H1 (cell line): ENCODE results near the gene SCP2. TPM values are rescaled to one million over a fixed set of nuclear protein-coding genes. Genes with fewer than 3 reads are reported as not detected.

ENCODE experiments used
- CTCF ChIA-PET: fragments of 300-600 bp; sonication (Branson Sonifier 250); formaldehyde crosslinking; loops from one replicate; lab custom pipeline; 2021; ENCODE audit not compliant: partially characterized antibody; lab: Charles Lee
- POLR2A ChIA-PET: fragments of 300-600 bp; sonication (Branson Sonifier 250); formaldehyde crosslinking; loops from one replicate; lab custom pipeline; 2021; ENCODE audit warnings: inconsistent platforms; ENCODE audit not compliant: partially characterized antibody; lab: Charles Lee
- DNase-seq, 2 experiments: peaks; one replicate each; pipeline versions ENCODE4 v3.0.0 to v3.0.0-alpha.2; 2010 to 2022; ENCODE audit warnings: low spot score in 2 of 2, low read depth in 1 of 2, mixed read lengths in 1 of 2
- FAIRE-seq: peaks from 2 replicates; lab custom pipeline; 2011; peaks lifted over from hg19 to GRCh38; lab: Jason Lieb, UNC
- H2AFZ ChIP-seq: 2 replicates; pipeline ENCODE4 v1.8.1; 2012; ENCODE audit warnings: low read length, inconsistent platforms
- H2AK5ac ChIP-seq: 2 replicates; pipeline ENCODE4 v1.6.1; 2013; ENCODE audit warnings: low read depth, low read length
- H2BK120ac ChIP-seq: replicated peaks from 2 replicates; pipeline ENCODE3; 2013; ENCODE audit warnings: low read depth, low read length, inconsistent platforms
- H2BK12ac ChIP-seq: 2 replicates; pipeline ENCODE4 v1.6.1; 2013; ENCODE audit warnings: low read depth, low read length
- H2BK15ac ChIP-seq: 2 replicates; pipeline ENCODE4 v1.6.1; 2013; ENCODE audit warnings: low read length
- H2BK20ac ChIP-seq: 2 replicates; pipeline ENCODE4 v1.6.1; 2013; ENCODE audit warnings: low read length
- H2BK5ac ChIP-seq: 2 replicates; pipeline ENCODE4 v1.6.1; 2013; ENCODE audit warnings: low read depth, low read length
- H3K14ac ChIP-seq: 2 replicates; pipeline ENCODE4 v1.6.1; 2013; ENCODE audit warnings: inconsistent platforms; ENCODE audit not compliant: insufficient read length
- H3K18ac ChIP-seq: 2 replicates; pipeline ENCODE4 v1.6.1; 2013; ENCODE audit warnings: low read length; ENCODE audit errors: extremely low read depth
- H3K23ac ChIP-seq: 2 replicates; pipeline ENCODE4 v1.6.1; 2013; ENCODE audit warnings: inconsistent platforms; ENCODE audit not compliant: insufficient read length
- H3K23me2 ChIP-seq: 2 replicates; pipeline ENCODE4 v1.6.1; 2013; ENCODE audit warnings: low read depth, low read length
- H3K27ac ChIP-seq: 2 replicates; pipeline ENCODE4 v1.6.1; 2011; ENCODE audit warnings: low read depth, low read length, inconsistent platforms
- H3K27me3 ChIP-seq, 4 experiments: replicated peaks in 1 of 4; 1 replicate in 1 of 4; 2 replicates in 3 of 4; pipeline versions ENCODE4 v1.6.1 to v1.8.1; 2011 to 2013; ENCODE audit warnings: low read length in 3 of 4, mild to moderate bottlenecking in 3 of 4, inconsistent platforms in 2 of 4, mixed read lengths in 2 of 4, moderate library complexity in 1 of 4; ENCODE audit not compliant: control insufficient read depth in 3 of 4, insufficient read depth in 3 of 4; ENCODE audit errors: extremely low read depth in 1 of 4
- H3K36me3 ChIP-seq, 4 experiments: 2 replicates each; pipeline versions ENCODE4 v1.6.1 to v1.8.1; 2011 to 2013; ENCODE audit warnings: mild to moderate bottlenecking in 4 of 4, low read length in 3 of 4, moderate library complexity in 2 of 4, control low read depth in 1 of 4, inconsistent platforms in 1 of 4; ENCODE audit not compliant: insufficient read depth in 4 of 4, control insufficient read depth in 2 of 4
- H3K4ac ChIP-seq: replicated peaks from 2 replicates; pipeline ENCODE3; 2013; ENCODE audit warnings: low read length, low read depth, mixed read lengths, inconsistent platforms; ENCODE audit not compliant: insufficient read length
- H3K4me1 ChIP-seq, 4 experiments: replicated peaks in 1 of 4; 1 replicate in 1 of 4; 2 replicates in 3 of 4; pipeline versions ENCODE4 v1.6.1 to v1.8.1; 2011 to 2013; ENCODE audit warnings: low read length in 3 of 4, inconsistent platforms in 2 of 4, mixed read lengths in 1 of 4; ENCODE audit not compliant: insufficient read depth in 4 of 4, control insufficient read depth in 3 of 4
- H3K4me2 ChIP-seq, 2 experiments: 2 replicates each; pipeline versions ENCODE4 v1.6.1 to v1.8.1; 2011 to 2013; ENCODE audit warnings: low read depth in 2 of 2, low read length in 2 of 2, control low read depth in 1 of 2, inconsistent platforms in 1 of 2, mild to moderate bottlenecking in 1 of 2; ENCODE audit not compliant: insufficient read depth in 1 of 2
- H3K4me3 ChIP-seq, 4 experiments: fragments of 200-600, 300-600 bp in 1 of 4; sonication (generic), shearing (Covaris generic), sonication (Bioruptor Twin) in 1 of 4; 2 replicates each; pipeline versions ENCODE4 v1.5.1 to v1.8.1; 2011 to 2016; ENCODE audit warnings: low read length in 4 of 4, low read depth in 3 of 4, control low read depth in 2 of 4, inconsistent platforms in 2 of 4, mild to moderate bottlenecking in 2 of 4, mixed read lengths in 1 of 4, moderate library complexity in 1 of 4; ENCODE audit not compliant: insufficient read depth in 2 of 4; ENCODE audit errors: extremely low read depth in 1 of 4
- H3K56ac ChIP-seq: replicated peaks from 2 replicates; pipeline ENCODE3; 2013; ENCODE audit warnings: low read depth, mild to moderate bottlenecking, mixed read lengths, low read length, inconsistent platforms; ENCODE audit not compliant: insufficient read length
- H3K79me1 ChIP-seq: 2 replicates; pipeline ENCODE4 v1.6.1; 2013; ENCODE audit warnings: low read depth, low read length, control low read depth
- H3K79me2 ChIP-seq, 2 experiments: 2 replicates each; pipeline versions ENCODE4 v1.6.1 to v1.8.1; 2012 to 2013; ENCODE audit warnings: low read length in 2 of 2, mild to moderate bottlenecking in 2 of 2, inconsistent platforms in 1 of 2; ENCODE audit not compliant: insufficient read depth in 2 of 2, control insufficient read depth in 1 of 2
- H3K9ac ChIP-seq, 4 experiments: replicated peaks in 1 of 4; 1 replicate in 1 of 4; 2 replicates in 3 of 4; pipeline versions ENCODE4 v1.6.1 to v1.8.1; 2011 to 2013; ENCODE audit warnings: low read depth in 3 of 4, low read length in 3 of 4, control low read depth in 2 of 4, mild to moderate bottlenecking in 2 of 4, moderate library complexity in 2 of 4, inconsistent platforms in 1 of 4; ENCODE audit errors: extremely low read depth in 1 of 4
- H3K9me3 ChIP-seq, 2 experiments: 2 replicates each; pipeline versions ENCODE4 v1.6.1 to v1.8.1; 2012 to 2013; ENCODE audit warnings: mild to moderate bottlenecking in 2 of 2, moderate library complexity in 2 of 2, control low read depth in 1 of 2, inconsistent platforms in 1 of 2, low read depth in 1 of 2, low read length in 1 of 2, mixed read lengths in 1 of 2; ENCODE audit not compliant: insufficient read depth in 2 of 2
- H4K20me1 ChIP-seq, 2 experiments: replicated peaks in 1 of 2; 2 replicates each; pipeline versions ENCODE3 to v1.8.1; 2011 to 2013; ENCODE audit warnings: inconsistent platforms in 2 of 2, low read length in 2 of 2, mild to moderate bottlenecking in 1 of 2; ENCODE audit not compliant: insufficient read depth in 2 of 2, control insufficient read depth in 1 of 2
- H4K5ac ChIP-seq: 2 replicates; pipeline ENCODE4 v1.6.1; 2013; ENCODE audit warnings: low read length, low read depth, mixed read lengths, inconsistent platforms; ENCODE audit not compliant: insufficient read length
- H4K8ac ChIP-seq: 2 replicates; pipeline ENCODE4 v1.8.0; 2013; ENCODE audit warnings: mild to moderate bottlenecking, moderate library complexity, low read length, inconsistent platforms; ENCODE audit not compliant: insufficient read depth; ENCODE audit errors: extremely low read depth
- H4K91ac ChIP-seq: replicated peaks from 2 replicates; pipeline ENCODE3; 2013; ENCODE audit warnings: low read length, mixed read lengths, inconsistent platforms; ENCODE audit not compliant: insufficient read length
- CHD2 ChIP-seq: IDR thresholded peaks from 2 replicates; pipeline ENCODE4 v1.6.1; 2012; ENCODE audit warnings: low read length, improper control_type of control experiment
- EZH2 ChIP-seq: fragments of 200-600 bp; sonication (generic); IDR thresholded peaks from 2 replicates; pipeline ENCODE4 v1.7.1; 2012; ENCODE audit warnings: low read depth, mild to moderate bottlenecking, moderate library complexity, low read length, inconsistent platforms; ENCODE audit not compliant: severe bottlenecking
- FOSL1 ChIP-seq: IDR thresholded peaks from 2 replicates; pipeline ENCODE4 v1.6.1; 2011; ENCODE audit warnings: mild to moderate bottlenecking, low read depth, low read length, moderate library complexity; ENCODE audit not compliant: insufficient read depth
- GTF2F1 ChIP-seq: IDR thresholded peaks from 2 replicates; pipeline ENCODE4 v1.6.1; 2012; ENCODE audit warnings: low read depth, low read length, improper control_type of control experiment, borderline replicate concordance
- KDM4A ChIP-seq: IDR thresholded peaks from one replicate; pipeline ENCODE4 v1.7.1; 2012; ENCODE audit warnings: low read depth, mild to moderate bottlenecking, moderate library complexity, low read length, inconsistent platforms; ENCODE audit not compliant: severe bottlenecking
- NANOG ChIP-seq: IDR thresholded peaks from 2 replicates; pipeline ENCODE4 v1.6.1; 2011; ENCODE audit warnings: low read length, low read depth, mild to moderate bottlenecking, inconsistent platforms; ENCODE audit not compliant: insufficient read depth, poor library complexity, severe bottlenecking
- RBBP5 ChIP-seq: IDR thresholded peaks from 2 replicates; pipeline ENCODE4 v1.7.1; 2012; ENCODE audit warnings: low read depth, mild to moderate bottlenecking, inconsistent platforms, low read length, moderate library complexity, borderline replicate concordance
- RFX5 ChIP-seq: IDR thresholded peaks from 2 replicates; pipeline ENCODE4 v1.6.1; 2011; ENCODE audit warnings: low read depth, low read length, improper control_type of control experiment, borderline replicate concordance
- RXRA ChIP-seq: IDR thresholded peaks from 2 replicates; pipeline ENCODE4 v1.6.1; 2011; ENCODE audit warnings: low read depth, mild to moderate bottlenecking, low read length, moderate library complexity; ENCODE audit not compliant: insufficient read depth
- SIN3A ChIP-seq, 2 experiments: IDR thresholded peaks in 1 of 2; conservative IDR thresholded peaks in 1 of 2; 2 replicates each; pipeline ENCODE4 v1.6.1; 2011 to 2012; ENCODE audit warnings: low read length in 2 of 2, improper control_type of control experiment in 1 of 2, low read depth in 1 of 2, mild to moderate bottlenecking in 1 of 2
- SIRT6 ChIP-seq: IDR thresholded peaks from one replicate; pipeline ENCODE4 v1.7.1; 2012; ENCODE audit warnings: low read length, inconsistent platforms
- SP1 ChIP-seq: IDR thresholded peaks from 2 replicates; pipeline ENCODE4 v1.6.1; 2011; ENCODE audit warnings: low read depth, low read length
- TBP ChIP-seq: IDR thresholded peaks from 2 replicates; pipeline ENCODE4 v1.6.1; 2011; ENCODE audit warnings: low read depth, low read length, improper control_type of control experiment
- TCF12 ChIP-seq: IDR thresholded peaks from 2 replicates; pipeline ENCODE4 v1.6.1; 2011; ENCODE audit warnings: low read depth, mild to moderate bottlenecking, low read length
- YY1 ChIP-seq: IDR thresholded peaks from 2 replicates; pipeline ENCODE4 v1.6.1; 2011; ENCODE audit warnings: low read depth, mild to moderate bottlenecking, low read length
- WGBS, 2 experiments: shearing (Covaris generic) in 1 of 2; methylation state at CpG; one replicate each; pipeline versions ENCODE4 v1.1.6 to v1.1.7; 2013 to 2015; ENCODE audit warnings: low lambda C conversion rate in 2 of 2, mixed read lengths in 2 of 2, inconsistent platforms in 1 of 2, low coverage in 1 of 2, missing lambda C conversion rate in 1 of 2; ENCODE audit not compliant: insufficient replicate concordance in 2 of 2, insufficient coverage in 1 of 2, insufficient read length in 1 of 2; ENCODE audit errors: extremely low coverage in 1 of 2, missing lambda C conversion rate in 1 of 2; 5-methylcytosine and 5-hydroxymethylcytosine counted together
- polyA plus RNA-seq, 7 experiments: library from polyadenylated mRNA; depleted of rRNA in 3 of 7; stranded (reverse) in 5 of 7; unstranded in 2 of 7; fragments of >200 nt in 5 of 7; fragments of 200-250 nt in 2 of 7; gene quantifications; 1 replicate in 5 of 7; 2 replicates in 1 of 7; 4 replicates in 1 of 7; pipeline versions ENCODE4 v1.2.1 to v1.2.3, GENCODE V29; 2011 to 2013; ENCODE audit warnings: missing spikeins in 2 of 7, mixed read lengths in 2 of 7
- total RNA-seq: library from RNA; stranded (reverse); fragmentation: NEBNext Ultra II Directional; extraction: Animal tissue kit (Norgen Biotek cat#: 25700); gene quantifications from 2 replicates; pipeline ENCODE4 v1.2.1, GENCODE V29; 2021

Gene SCP2
- total and polyA plus RNA-seq, 2 of the 8 experiments (the other 6 are each of a cell fraction or from before 2014, with no cell fraction given): 20.9 to 54.3 TPM

DNA sequence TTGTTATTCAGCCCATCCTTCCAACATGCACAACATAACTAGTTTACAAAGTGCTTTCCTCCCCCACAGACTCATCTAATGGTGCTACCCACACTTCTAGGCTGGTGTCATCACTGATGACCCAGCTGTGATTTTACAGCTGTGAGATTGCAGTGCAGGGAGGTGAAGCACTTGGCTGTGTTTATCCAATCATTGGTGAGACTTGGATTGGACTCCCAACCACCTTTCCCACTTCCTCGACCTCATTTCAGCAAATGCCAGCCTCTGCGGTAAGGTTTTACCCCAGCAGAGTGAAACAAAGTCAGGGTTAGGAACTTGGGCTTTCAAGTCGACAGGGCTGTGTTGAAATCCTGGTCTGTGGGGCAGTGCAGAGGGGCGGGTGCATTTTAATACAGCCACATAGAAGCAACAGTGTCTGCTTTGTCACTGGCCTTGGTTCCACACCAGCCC is 27.6 kb upstream of the SCP2 start:
- 54% methylated on average over 4 of the region's 4 CpGs; no CpG with 5 or more reads in 1 of the 2 experiments for WGBS, 2 experiments
- H3K23ac ChIP-seq: no peak overlapping the region
- no peak overlapping the region for H3K56ac ChIP-seq
- no peaks in the 10 kb centered on the region for H4K20me1 ChIP-seq
- peak; percentile 19 for FAIRE-seq
- H4K8ac ChIP-seq: no peak overlapping the region
- H3K4me1 ChIP-seq: peaks cover 0 to 3% (median 2%) of the 10 kb centered on the region in 4 experiments; a peak in 4 of 7 replicates
- no peak overlapping the region for H2BK20ac ChIP-seq
- peaks cover 0 to 3% (median 0%) of the 10 kb centered on the region in 4 experiments; a peak in 2 of 8 replicates for H3K36me3 ChIP-seq
- no peak overlapping the region for H2AFZ ChIP-seq
- no peaks in the 10 kb centered on the region for H3K79me1 ChIP-seq
- no peak overlapping the region; a peak in 1 of 7 replicates for H3K9ac ChIP-seq
- peak overlapping the region; percentile 54; the same call in 1 of the 2 replicates for H2AK5ac ChIP-seq
- no peak overlapping the region for H2BK15ac ChIP-seq
- no peak overlapping the region for H3K27ac ChIP-seq
- no peak overlapping the region for H3K4ac ChIP-seq
- no peaks in the 10 kb centered on the region for H3K79me2 ChIP-seq
- H3K9me3 ChIP-seq: no peaks in the 10 kb centered on the region
- H3K4me3 ChIP-seq: no peak overlapping the region
- H2BK5ac ChIP-seq: peak overlapping the region; percentile 4; the same call in 1 of the 2 replicates
- H3K23me2 ChIP-seq: no peaks in the 10 kb centered on the region
- H2BK12ac ChIP-seq: no peak overlapping the region
- no peak overlapping the region for H3K4me2 ChIP-seq
- no peaks in the 10 kb centered on the region for H3K27me3 ChIP-seq
- no peak overlapping the region for H2BK120ac ChIP-seq
- H3K14ac ChIP-seq: no peak overlapping the region
- POLR2A ChIA-PET: no interaction called here
- DNase-seq: no peak
- H3K18ac ChIP-seq: no peak overlapping the region
- no peak overlapping the region for H4K5ac ChIP-seq
- CTCF ChIA-PET: no interaction called here
- no peak overlapping the region for H4K91ac ChIP-seq
- no peak for TF ChIP-seq GTF2F1
- no peak for TF ChIP-seq SIRT6
- TF ChIP-seq EZH2: no peak
- no peak for TF ChIP-seq KDM4A
- no peak for TF ChIP-seq YY1
- TF ChIP-seq FOSL1: no peak
- TF ChIP-seq NANOG: no peak
- TF ChIP-seq TCF12: no peak
- TF ChIP-seq RBBP5: no peak
- TF ChIP-seq SP1: no peak
- TF ChIP-seq TBP: no peak
- TF ChIP-seq RXRA: no peak
- no peak for TF ChIP-seq SIN3A (conservative IDR thresholded peaks at IDR 0.05 in 1 of 2, IDR thresholded peaks at IDR 0.05 in 1 of 2; ENCODE audit: low read depth in 1 of 2, low read length in 2 of 2)
- TF ChIP-seq RFX5: no peak
- no peak for TF ChIP-seq CHD2
